Measurements from ENCODE around the gene ASCL1. TPM values are rescaled to one million over a fixed set of nuclear protein-coding genes. Genes with fewer than 3 reads are reported as not detected.

The ASCL1 gene
- polyA plus RNA-seq, 1 donor: not detected

DNA sequence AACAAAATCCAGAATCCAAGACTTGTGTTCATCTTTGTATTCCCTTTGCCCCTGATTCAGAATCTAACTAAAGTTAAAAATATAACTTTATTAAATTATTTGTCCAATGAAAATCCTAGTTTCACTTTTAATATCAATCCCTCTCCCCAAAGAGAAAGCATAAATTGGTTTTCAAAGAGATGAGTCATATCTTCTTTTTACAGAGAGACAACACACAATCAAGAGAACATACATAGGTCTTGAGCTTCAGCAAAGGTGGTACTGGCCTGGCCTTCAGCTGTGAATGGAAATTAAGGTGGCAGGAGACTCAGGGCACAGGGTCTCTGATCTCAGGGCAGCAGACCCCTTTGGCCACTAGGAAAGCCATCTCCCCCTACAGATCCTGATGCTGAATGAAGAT, 4.3 kb upstream of the ASCL1 start:
- DNase-seq: no peak

DNA sequence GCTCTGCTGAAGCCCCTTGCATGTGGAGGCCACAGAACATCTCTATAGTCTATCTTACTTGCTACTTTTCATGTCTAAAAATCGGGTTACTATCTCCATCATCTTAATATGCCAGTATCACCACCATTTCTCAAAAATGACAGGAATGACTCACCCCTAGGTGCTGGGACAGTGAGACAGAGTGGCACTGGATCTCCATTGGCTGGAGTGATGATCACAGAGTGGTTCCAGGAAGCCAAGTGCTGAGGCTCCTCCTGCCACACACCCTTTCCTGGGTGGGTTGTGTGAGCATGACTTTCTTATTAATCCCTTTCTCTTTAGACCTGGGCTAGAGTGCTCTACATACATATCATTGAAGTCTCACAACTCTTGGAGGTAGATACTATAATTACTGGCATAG, 3.3 kb upstream of the ASCL1 start:
- DNase-seq: no peak

DNA sequence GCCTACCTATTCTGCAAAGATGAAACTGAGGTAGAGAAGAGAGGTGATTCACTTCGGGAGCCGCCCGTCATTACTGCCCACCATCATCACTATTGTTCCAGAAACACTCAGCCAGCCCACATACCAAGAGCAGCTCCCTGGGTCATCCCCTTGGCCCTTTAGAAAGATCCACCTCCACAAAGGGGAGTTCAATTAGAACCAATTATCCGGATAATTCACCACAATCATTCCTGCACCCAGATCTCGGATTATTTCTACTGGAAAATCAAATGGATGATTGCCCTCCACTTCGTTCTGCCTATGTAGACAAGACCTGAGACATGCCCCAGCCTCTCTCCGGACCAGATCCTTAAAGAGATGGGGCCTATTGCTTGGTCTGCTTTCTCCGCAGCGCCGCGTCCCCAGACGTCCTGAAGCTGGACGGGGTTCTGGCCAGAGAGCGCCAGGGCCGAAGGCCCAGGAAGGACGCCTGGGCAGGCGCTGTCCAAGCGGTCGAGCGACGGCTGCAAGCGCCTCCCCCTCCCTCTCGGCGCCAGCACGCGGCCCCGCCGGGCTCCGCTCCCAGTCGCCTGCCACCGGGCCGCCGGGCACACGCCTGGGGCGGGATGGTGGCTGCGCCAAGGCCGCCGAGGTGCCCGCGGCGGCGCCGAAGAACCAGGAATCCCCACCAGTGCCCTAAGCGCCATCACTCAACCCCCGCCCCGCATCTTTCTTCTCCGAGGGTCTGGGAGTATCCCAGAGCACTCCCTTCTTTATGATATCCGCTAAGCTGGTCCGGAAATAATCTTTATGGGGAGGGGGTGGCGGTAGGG, 1.3 kb upstream of the ASCL1 start:
- no peak for DNase-seq

DNA sequence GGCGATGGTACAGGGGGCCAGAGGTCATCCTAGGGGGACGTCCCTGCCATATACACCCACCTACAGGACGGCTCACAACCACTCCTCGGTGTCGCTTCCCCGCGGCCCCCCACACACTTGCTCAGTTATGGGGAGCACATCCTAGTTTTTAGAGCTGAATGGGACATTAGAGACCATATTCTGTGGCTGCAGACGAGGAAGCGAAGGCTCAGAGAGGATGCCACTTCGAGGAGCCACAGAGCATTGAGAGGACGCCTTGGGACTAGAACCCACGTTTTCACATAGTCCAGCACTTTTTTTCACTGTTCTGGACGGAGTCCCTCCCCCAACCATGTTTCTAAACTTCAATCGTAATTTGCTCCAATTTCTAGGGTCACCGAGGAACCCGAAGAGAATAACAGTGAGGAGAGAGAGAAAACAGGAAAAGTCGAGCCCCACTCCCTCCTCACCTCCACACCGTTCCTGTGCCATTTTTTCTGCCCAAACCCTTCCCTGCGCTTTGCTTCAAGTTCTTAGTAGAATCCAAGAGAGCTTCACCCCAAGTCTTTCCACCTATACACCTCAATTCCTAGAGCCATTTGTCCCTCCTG, 641 bp upstream of the ASCL1 start:
- no peak for DNase-seq

DNA sequence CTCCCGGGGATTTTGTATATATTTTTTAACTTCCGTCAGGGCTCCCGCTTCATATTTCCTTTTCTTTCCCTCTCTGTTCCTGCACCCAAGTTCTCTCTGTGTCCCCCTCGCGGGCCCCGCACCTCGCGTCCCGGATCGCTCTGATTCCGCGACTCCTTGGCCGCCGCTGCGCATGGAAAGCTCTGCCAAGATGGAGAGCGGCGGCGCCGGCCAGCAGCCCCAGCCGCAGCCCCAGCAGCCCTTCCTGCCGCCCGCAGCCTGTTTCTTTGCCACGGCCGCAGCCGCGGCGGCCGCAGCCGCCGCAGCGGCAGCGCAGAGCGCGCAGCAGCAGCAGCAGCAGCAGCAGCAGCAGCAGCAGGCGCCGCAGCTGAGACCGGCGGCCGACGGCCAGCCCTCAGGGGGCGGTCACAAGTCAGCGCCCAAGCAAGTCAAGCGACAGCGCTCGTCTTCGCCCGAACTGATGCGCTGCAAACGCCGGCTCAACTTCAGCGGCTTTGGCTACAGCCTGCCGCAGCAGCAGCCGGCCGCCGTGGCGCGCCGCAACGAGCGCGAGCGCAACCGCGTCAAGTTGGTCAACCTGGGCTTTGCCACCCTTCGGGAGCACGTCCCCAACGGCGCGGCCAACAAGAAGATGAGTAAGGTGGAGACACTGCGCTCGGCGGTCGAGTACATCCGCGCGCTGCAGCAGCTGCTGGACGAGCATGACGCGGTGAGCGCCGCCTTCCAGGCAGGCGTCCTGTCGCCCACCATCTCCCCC, 777 bp downstream of the ASCL1 start:
- DNase-seq: no peak

DNA sequence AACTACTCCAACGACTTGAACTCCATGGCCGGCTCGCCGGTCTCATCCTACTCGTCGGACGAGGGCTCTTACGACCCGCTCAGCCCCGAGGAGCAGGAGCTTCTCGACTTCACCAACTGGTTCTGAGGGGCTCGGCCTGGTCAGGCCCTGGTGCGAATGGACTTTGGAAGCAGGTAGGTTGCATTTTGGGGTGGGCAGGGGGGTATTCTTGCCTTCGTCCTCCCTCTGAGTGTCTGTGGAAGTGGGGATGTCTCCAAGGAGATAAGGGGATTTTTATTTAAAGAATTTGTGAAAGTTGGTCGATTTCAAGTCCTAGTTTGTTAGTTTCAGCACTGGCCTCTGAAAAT, 1.3 kb downstream of the ASCL1 start:
- no peak for DNase-seq

DNA sequence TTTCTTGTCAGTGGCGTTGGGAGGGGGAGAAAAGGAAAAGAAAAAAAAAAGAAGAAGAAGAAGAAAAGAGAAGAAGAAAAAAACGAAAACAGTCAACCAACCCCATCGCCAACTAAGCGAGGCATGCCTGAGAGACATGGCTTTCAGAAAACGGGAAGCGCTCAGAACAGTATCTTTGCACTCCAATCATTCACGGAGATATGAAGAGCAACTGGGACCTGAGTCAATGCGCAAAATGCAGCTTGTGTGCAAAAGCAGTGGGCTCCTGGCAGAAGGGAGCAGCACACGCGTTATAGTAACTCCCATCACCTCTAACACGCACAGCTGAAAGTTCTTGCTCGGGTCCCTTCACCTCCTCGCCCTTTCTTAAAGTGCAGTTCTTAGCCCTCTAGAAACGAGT, 1.9 kb downstream of the ASCL1 start:
- no peak for DNase-seq

DNA sequence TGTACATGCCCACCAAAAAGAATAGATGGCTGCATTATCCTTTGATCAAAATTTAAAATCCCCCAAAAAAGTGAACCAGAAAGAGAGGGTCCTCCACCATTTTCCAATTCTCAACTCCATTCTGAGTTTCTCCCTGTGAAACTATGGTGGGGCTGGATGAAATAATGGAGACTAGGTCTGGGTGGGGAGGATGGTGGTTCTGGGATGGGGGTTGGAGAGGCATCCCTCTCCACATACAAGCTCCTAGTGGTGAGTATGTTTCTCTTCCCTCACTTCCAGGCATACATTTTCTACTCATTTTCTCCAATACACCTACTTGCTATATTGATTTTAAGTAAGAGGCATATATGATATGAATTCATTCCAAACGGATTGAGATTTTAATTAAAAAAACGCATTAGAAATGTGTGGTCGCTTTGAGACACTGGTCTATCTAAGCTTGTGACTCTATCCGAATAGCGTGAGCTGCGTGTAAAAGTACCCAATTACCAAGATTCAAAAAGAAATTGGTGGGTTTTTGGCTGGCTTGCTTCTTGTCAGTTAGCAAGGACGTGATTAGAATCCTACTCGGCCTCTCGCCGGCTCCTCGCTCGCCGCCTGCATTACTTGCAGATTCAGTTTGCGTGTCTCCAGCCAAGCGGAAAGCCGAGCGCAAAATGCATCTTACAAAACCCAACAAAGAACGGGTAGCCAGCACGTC, 3.4 kb downstream of the ASCL1 start:
- no peak for DNase-seq

DNA sequence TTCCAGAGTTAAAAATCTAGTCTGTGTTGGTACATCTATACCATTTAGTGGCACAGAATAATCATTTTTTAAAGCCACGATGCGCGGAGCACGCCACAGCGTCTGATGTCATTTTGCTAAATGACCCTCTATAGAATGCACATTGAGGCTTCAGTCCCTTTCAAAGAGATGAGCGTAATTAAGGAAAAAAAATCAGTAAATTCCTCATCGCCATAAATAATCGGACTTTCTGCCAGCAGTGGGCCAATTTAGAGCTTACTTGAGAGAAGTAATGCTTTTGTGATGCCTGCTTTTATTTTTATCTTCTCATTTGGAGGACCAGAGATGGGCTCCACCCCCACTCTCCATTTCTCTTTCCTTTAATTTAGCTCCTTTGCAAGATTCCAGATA, 4.0 kb downstream of the ASCL1 start:
- no peak for DNase-seq

DNA sequence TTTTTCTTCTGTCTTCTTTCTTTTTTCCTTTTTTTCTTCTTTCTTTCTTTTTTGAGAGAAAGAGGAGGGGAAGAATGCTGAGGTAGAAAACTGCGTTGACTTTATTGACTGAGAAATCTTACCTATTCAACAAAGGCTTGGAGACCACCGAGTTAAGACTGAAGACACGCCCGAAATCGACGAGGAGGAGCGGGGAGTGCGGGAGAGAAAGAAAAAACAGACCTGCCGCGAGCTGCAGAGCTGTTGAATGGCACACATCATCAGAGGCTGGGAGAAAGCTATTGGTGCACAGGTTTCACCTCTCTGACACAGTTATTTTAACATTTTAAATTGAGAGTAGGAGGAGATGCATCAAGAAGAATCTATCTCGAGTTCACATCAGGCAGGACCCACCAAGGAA, 5.1 kb downstream of the ASCL1 start:
- DNase-seq: no peak

DNA sequence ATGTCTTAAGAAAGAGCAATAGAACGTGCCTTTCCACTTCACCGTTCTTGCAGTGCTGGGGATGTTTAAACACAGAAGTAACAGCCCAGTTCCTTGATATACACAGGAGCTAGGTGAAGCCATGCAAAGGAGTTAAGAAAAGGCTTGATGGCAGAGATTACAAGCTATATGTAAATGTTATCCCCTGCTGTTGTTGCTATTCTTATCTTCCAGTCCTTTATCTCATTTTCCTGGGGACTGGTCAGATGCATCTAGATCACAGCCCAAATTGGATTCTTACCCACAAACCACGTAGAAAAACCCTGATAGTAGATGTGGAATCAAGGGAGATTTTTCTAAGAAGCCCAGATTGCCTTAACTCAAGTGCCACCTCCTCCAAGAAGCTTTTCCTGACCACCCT, 5.5 kb downstream of the ASCL1 start:
- DNase-seq: no peak

DNA sequence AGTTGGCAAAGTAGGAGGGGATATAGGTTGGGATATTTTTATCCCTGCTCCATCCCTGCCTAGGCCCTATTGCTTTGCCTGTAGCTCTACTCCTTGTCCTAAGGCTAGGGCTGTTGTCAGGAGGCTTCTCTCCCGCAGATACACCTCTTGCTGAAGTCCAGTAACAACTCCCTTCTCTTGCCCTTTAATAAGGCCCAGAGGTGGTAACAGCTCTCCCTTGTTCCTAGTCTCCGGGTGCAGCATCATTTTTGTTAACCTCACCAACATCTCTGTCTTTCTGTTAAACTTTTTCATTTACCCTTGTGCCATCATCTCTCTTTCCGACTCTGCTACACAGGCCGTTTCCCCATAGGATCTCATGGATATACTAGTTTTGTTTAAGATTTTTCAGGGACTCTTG, 6.3 kb downstream of the ASCL1 start:
- DNase-seq: no peak

DNA sequence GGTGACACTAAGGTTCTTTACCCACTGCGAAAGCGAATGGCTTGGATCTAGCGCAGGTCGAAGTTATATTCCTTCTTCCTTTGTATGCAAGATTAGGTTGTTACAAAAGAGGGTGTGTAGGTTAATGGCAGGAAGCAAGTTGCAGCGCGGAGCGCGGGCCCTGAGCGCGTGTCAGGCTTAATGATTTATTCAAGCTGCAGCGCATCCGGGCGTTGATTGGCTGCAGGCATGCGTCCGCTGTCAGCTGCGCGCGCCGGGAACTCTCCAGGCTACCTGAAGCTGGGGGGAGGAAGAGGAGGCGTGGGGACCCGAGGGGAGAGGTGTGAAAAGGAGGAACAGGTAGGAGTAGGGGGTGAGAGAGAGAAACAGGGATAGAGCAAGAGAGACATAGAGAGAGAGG, 7.4 kb downstream of the ASCL1 start:
- no peak for DNase-seq

DNA sequence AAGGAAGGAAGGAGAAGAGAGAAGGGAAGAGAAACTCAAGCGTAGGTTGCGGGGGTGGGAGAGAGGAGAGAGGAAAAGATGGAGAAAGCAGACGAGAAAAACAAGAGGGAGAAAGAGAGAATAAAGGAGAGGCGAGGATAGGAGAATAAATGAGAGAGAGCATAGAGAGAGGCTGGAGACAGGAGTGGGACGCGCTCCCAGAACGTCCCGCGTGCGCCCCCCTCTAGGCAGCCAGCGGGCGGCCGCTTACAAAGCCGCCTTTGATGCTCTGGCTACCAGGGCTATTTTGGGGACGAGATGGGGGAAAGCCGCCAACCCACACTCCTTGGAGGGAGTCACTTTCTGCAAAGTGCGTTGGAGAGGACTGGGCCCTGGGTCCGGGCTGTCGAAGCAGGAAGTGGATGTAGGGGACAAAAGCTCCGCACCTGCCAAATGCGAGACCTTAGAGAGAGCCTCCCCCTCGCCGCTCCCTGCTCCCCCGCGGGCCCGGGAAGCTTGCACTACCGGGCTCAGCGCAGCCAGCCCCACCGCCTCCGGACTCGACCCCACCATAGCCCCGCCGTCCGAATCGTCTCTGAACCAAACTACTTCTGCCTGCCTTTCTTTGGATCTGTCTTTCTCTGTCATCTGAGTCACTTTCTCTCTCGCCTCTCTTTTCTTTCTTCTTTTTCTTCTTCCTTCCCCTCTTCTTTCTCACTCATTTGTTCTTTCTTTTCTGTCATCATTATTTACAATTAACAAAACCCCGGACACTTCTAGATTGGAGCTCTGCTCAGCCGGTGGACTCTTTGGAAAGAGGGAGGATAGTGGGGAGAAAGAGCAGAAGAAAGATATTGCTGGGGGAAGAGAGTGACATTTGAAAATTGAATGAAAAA, 8.0 kb downstream of the ASCL1 start:
- DNase-seq: no peak

DNA sequence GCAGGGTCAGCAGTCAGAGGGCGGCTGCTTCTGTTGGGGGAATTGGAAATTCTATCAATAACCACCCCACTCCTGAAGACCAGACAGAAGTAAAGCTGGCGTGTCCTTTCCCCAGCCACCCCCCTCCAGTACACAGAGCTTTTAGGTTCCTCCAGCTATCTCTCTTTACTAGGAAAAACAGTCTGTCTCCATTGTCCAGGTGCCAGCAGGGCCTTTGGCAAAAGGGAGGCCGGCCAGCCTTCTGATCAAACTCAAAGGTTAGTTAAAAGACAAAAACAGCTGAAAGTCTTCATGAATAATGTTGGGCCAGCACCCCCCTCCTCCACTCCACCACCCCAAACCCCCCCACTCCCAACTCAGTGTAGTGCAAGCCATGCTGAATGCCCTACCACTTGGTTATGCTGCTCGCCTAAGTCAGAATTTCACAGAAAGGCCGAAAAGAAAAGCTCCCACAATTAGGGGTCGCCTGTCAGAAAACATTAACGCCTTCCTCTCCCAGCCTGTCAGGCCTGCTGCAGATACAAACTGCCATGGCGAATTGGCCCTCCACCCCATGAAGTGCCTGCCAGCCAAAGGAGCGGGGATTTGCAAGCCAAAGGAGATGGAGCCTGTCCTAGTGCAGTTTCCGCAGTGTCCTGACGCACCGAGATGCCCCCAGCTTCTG, 8.9 kb downstream of the ASCL1 start:
- no peak for DNase-seq

DNA sequence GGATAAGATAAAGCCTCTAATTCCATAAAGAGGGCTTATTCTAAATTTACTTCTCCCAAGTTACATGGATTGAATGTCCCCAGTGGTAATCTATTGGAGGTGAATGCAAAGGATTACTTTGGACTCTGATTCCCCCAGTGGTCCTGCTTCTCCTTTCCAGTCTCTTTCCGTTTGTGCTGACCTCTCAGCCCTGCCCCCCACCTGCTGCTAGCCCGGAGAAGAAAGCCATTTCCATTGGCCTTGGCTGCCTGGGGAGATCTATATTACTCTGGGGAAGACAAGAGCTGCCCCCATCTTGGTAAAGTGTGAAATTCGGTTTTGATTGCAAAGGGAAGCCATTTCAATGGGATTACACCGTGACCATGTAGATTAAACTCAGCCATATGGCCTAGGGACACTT, 13.3 kb downstream of the ASCL1 start:
- DNase-seq: no peak

DNA sequence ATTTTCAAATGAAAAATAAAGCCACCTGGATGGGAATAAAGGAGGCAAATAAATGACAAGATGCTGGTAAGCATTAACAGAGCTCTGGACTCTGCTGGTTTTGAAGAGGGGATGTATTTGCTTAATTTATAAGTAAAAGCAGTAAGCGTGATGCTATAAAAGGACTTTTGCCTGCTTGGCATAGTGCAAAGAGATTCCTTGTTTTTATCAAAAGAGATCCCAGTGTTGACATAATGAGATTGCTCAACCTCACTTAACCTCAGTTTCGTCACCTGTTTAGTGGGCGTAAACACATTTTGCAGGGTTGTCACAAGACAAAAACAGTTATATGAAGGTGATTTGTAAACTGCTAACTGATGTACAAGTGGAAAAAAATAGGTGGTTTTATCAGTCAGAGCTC, 13.8 kb downstream of the ASCL1 start:
- DNase-seq: no peak

DNA sequence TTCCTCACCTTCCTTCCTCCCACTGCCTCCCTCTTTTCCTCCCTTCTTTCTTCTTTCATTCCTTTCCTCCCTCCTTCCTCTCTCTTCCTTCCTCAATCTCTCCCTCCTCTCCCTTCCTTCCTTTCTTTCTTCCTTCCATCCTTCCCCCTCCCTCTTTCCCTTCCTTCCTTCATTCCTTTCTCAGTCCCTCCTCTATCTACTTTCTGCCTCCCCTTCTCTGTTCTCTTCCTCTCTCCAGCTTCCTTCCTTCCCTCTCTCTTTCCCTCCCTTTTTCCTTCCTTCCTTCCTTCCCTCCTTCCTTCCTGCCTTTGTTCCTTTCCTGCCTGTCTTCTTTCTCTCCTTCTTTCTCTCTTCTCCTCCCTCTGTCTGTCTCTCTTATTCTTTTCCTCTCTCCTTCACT, 16.1 kb downstream of the ASCL1 start:
- no peak for DNase-seq

DNA sequence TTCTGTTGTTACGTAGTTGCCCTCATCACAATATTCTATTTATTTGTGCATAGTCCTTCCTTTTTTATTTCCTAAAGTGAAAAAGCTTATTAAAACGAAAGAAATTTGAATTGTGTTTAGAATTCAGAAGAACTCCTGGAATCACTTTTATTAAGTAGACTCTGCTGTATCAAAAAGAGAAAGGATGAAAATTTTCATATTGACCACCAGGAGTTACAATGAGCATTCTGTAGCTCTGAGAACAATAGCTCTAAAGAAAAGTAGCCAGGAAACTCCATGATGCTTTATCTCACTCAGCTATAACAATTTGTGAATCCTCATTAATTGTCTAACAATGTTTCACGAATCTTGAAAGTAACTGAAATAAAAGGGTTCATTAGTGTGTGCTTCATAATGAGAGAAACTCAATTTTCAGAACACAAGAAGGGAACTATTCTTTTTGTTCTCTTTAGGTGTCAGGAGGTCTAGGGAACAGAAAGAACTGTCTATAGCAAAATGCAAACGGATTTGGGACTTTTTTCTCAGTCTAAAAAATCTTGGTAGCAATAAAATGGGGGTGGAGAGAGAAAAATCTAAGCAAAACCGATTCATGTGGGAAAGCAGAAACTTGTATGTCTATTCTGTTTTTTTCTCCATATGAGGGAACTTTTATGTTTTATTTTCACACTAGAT, 19.3 kb downstream of the ASCL1 start:
- no peak for DNase-seq

DNA sequence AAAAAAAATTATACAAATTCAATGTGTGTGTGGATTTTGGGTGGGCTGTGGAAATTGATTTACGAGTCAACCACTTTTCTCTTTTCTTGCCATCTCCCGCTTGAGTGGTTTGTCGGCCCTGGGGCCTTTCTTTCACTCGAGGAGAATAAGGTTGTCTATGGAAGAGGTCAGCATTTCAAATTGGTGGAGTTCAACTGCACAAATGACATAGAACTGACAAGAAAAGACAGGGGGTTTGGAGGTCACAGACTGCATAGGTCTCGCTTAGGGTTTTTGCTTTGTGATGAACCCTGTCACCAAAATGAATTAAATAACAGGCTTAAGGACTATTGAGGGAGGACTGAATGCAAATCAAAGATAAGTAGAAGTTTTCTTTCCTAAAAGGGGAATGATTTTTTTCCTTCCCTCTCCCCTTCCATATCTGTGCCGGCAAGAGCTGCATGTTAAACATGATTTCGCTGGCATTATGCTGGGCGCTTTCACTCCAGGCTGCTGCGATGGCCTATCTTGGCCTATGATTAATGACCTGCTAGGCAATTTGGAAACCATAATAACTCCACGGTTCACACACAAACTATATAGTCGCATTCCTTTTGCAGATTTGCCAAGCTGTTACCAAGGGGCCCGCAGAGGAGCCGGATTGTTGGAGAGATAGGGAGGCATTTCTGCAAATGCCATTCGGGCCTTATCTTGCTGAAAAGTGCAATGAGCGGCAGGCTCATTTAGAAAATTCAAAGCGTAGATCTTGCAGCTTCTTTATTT, 20.7 kb downstream of the ASCL1 start:
- DNase-seq: no peak

Measured in hindlimb muscle (tissue), 1 donor.